ENCODE data around the gene CLDN20.

Gene CLDN20

DNA sequence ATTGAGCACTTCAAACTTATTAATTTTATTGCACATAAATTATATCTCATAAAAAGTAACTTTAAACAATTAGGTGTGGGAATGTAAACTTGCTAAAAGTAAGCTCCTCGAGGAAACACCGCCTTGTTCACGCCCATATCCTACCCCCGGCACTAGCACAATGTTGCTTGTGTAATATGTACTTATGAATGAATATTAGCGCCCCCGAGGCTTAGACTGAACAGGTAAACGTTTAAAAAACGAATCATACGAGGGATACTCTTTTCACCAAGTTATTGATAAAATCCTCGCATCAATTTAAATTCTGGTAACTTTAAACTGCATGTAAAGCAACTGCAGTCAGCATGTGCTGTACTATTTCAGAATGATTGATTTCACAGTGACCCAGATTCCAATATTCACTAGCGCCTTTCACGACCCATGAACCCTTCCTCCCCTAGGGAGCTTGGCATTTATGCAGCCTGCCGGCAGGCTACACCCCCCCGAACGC, 49.8 kb downstream of the CLDN20 start:
- no peak for FAIRE-seq

DNA sequence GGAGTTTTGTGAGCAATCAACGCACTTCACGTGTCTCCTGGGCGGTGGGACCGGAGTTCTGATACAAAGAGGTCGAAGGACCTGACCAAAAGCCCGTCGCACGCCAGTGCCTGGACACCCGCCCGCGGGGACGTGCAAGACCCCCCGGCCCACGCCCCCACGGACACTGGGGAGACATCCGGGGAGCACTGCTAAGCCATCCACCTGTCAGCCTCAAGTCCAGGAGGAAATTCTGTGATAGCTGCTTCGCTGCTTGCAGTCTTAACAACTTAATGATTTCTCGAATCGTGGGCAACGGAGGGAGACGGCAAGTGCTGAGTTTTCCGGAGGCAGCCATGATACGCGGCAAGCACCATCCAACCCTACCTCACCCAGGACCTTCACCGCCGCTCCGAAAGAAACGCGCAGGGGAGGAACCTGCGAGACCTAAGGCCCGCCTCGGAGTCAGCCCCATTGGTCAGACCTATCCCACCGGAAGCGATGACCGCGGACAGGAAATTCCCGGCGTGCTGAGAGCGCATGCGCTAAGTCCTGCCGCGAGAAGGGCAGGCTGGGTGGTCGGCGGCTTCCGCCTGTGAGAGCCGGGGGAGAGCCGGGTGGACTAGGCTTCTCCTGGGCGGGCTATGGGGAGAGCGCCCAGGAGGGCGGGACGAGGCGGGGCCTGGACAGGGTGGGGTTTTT, 50.4 kb downstream of the CLDN20 start, which contains the start of gene TFB1M:
Gene TFB1M (minus strand): TSS at position 393 of the 681 bp plus-strand sequence. CDS start 56 bp downstream, at position 337.
- FAIRE-seq: peak; percentile 100

DNA sequence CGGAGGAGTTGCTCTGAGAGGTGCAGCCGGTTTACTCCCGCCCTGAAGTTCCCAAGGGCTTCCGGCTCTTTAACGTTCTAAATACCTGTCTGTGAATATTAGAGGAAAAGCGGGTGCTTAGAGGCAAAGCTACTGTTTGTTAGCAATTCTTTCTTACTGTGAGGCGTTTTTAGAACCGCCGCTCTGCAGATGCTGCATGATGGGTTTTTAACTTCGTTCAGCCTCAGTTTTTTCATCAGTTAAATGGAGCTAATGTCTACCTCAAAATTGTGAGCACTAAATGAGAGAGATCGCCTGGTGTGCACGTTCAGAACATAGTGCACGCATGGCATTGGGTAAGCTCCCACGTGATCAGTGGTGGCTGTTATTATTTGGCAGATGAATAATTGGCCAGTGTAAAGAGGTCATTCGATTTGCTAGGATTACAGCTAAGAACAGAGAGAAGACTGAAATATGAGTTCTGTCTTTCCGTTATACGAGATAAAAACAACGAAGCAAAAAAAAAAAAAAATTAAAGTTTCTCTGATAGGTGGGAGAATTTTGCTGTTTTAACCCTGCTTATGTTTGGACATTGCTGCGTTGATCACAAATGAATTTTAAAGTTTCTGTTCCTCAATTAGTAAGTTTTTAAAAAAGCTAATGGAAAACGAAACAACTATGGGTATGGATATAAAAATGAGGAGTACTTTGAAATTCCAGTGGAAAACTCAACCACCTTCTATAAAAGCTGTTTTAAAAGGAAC, 51.1 kb downstream of the CLDN20 start:
- peak; percentile 63 for FAIRE-seq

DNA sequence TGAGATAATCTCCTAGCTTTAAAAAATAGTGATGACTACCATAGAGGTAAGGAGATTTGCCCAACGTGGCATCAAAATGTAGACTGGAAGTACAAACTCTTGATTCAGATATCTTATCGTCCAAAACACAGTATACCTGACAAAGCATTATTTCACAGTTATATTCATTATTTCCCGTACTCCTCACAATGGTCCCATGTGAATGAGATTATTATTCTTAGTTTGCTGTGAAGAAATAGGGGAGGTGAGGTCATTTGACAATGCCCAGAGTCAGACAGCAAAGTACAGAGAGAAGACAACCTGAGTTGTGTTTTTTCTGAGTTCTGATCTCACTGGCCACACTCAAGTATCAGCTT, 51.7 kb downstream of the CLDN20 start:
- no peak for FAIRE-seq

DNA sequence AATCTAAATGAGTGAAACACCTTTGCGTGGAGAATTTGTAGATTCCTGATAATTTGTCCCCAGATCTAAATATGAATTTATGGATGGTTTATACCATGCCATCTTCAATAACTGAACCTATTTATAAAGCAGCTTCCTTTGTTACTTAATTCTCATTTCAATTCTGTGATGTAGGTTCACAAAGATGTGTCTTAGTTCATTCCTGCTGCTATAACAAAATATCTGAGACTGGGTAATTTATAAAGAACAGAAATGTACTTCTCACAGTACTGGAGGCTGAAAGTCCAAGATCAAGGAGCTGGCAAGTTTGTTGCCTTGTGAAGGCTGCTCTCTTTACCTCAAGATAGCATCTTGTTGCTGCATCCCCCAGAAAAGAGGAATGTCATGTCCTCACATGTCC, 52.6 kb downstream of the CLDN20 start:
- no peak for FAIRE-seq

DNA sequence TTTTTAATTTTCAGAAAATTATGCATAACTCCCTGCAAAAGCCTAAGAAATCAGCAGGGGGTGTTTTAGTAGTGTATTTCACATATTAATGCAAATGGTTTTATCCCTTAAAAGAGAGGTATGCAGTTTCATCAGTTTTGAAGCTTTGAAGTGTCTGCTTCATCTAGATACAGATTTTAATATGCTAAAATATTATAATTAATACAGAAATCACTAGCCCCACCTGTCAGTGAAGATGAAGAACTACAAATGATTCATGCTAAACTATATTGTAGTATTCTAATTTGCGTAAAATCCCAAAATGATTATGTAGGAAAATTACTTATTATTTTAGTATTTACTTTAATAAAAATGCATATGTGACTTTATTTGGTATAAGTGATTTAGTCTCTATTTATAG, 53.4 kb downstream of the CLDN20 start:
- FAIRE-seq: peak; percentile 72

DNA sequence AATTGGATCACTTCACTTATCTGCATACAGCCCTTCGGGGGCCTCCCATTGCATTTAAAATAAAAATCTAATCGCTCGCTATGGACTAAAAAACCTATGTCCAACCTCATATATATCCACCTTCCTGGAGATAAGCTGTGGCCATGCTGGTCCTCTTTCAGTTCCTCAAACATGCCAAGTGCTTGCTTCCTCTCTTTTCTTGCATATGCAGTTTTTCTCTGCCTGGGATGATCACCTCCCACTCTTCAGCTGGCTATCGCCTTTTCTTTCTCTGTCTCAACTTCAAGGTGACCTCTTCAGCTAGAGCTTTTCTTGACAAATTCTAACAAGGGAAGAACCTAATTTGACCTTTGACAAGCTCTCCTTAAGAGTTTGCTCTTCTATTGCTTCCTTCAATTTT, 56.1 kb downstream of the CLDN20 start:
- no peak for FAIRE-seq

DNA sequence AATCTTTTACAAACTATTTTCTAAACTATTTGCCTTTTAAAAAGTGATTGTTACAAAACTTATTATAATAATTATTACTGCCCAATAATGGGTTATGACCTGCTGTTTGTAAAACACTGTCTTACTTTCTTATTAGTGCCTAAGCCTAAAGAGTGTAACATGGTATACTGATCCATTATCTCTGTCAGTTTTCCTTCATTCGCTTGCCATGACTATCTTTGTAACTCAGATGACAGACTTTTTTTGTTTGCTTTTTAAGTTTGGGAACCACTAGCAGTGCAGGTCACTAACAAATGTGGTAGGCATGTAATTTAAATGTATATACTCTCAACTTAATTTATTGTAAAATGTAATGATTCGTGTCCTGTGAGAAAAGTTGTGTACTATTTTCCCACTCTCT, 60.4 kb downstream of the CLDN20 start:
- no peak for FAIRE-seq

DNA sequence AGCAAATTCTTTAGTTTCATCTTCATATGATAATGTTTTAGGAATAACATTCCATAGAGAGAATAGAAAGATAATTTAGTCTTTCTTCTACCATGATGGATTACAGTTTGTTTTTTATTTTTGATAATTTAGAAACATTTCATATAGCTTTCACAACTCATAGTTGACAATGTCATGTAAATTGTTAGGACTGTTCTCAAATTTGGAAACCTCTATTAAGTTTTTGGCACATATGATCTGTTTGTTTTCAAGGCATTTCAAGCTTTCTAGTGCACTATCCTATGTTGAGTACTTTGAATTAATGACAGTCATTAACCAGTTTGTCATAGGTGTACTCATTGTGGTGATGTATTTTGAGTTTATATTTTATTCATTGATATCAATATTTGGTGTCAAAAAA, 61.2 kb downstream of the CLDN20 start:
- no peak for FAIRE-seq

DNA sequence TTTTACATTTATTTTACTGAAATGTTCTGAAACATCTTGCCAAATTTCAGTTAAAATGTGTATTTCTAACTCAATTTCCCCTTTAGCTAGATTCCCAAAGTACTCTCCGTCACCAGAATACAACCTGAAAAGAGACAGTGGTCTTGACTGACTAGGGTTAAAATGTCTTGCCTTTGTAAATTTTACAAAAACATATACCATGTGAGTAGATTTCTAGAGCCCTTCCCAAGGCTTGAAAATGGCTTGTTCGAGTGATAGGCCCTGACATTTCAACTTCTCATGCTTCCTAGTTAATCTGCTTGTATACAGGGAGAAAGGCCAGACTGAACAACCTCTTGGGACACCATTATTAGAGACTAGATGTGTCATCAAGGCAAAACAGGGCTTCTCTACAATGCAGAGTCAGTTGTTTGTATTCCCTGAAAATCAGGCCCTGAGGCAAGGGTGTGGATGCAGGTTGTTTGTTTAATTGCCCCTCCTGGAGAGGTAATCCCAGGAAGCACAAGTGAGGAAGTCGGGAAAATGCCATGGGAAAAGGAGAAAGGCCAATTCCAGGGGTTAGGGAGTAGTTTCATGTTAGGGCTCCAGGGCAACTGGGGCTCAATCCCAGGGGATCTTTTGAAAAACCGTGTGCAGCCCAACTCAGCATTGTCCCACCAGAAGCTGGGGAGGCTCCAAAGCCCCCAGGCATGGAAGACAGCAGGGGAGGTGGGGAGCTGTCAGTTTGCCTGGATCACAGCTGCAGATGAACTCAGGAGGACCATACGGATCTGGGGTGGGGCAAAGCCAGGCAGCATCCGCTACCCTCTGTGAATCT, 62.1 kb downstream of the CLDN20 start:
- no peak for FAIRE-seq
